GM19238 (cell line): ENCODE data around the gene MCRIP2.

ENCODE experiments used
- DNase-seq: peaks from one replicate; pipeline ENCODE4 v3.0.0; 2011; ENCODE audit warnings: low spot score; ENCODE audit not compliant: insufficient read length

The MCRIP2 gene

DNA sequence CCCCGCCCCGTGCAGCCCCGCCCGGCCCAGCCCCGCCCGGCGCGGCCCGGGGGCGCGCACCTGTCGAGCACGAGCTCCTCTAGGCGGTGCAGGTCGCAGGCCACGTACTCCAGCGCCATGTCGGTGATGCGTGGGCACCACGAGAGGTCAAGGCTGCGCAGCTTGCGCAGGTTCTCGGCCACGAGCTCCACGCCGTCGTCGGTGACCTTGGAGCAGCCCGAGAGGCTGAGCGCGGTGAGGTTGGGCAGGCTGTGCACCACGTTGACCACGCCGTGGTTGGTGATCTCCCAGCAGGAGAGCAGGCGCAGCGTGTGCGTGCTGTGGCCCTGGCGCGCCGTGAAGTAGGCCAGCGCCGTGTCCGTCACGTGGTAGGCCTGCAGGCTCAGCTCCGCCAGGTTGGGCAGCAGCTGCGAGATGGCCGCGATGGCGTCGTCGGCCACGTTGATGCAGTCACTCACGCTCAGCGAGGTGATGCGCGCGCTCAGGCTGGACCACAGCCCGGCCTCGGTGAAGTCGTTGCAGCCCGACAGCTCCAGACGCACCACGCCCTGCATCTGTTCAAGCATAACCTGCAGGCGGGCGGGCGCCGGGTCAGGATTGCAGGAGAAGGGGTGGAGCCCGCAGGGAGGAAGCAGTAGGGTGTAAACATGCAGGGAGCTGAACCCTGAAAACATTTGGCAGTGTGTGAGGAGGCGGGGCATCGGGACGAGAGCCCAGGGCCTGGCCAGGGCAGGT is 53.9 kb downstream of the MCRIP2 start:
- no peak for DNase-seq
